ENCODE data around the gene SLC18B1. TPM values are rescaled to one million over a fixed set of nuclear protein-coding genes. Genes with fewer than 3 reads are reported as not detected.

SLC18B1 gene
- total and polyA plus RNA-seq, 7 experiments from 2014 or later: 5.7 to 18.3 (median 16.0) TPM

DNA sequence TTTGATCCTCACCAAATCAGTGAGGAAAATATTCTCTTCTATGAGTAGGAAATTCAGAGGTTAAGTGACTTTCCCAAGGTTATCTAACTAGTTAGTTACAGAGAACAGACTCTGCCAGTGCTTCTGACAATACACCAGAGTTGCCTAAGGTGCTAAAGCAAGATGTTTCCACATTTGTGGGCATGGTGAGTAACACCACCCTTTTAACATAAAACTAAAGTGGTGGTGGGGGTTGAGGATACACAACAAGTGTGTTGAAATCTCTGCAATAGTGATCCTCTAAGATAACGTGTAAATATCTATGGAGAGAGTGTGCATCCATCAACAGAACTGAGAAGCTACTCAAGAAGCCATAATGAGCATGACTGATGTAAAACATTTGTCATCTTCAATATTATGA is 52.4 kb downstream of the SLC18B1 start:
- Histone ChIP-seq H3K27me3 (ENCODE audit: control insufficient read depth in 2 of 2, insufficient read depth in 2 of 2, low read length in 2 of 2) (no peaks in the 10 kb centered on the region), H3K9me3 (ENCODE audit: control insufficient read depth in 2 of 3, low read length in 3 of 3) (no peaks in the 10 kb centered on the region), H3K27ac (ENCODE audit: low read depth, low read length) (no peak overlapping the region), H3K4me1 (ENCODE audit: control insufficient read depth in 2 of 2, insufficient read depth in 2 of 2, low read length in 2 of 2) (peaks cover 0 to 1% of the 10 kb centered on the region in 2 donors), H3K36me3 (ENCODE audit: control insufficient read depth in 2 of 3, insufficient read depth in 3 of 3, low read length in 3 of 3) (peaks cover 0 to 59% (median 0%) of the 10 kb centered on the region in 3 experiments), H3K4me3 (ENCODE audit: low read length) (no peak overlapping the region)
- H3K27ac Mint-ChIP-seq: peak overlapping the region in 1 of 9 donors; percentile 22
- H3K4me3 Mint-ChIP-seq: no peak overlapping the region
- intact Hi-C loops (cut with micrococcal nuclease): no loop called here
- peak; percentile 68 for ATAC-seq
- CTCF ChIA-PET: no interaction called here
- H3K36me3 Mint-ChIP-seq: peaks cover 47 to 83% (median 72%) of the 10 kb centered on the region in 5 donors
- no peak for DNase-seq
- no peaks in the 10 kb centered on the region for H3K27me3 Mint-ChIP-seq
- H3K9me3 Mint-ChIP-seq: peaks cover 4 to 12% (median 9%) of the 10 kb centered on the region in 11 donors
- peaks cover 0 to 20% (median 4%) of the 10 kb centered on the region in 7 donors for H3K4me1 Mint-ChIP-seq
- POLR2A ChIA-PET: no interaction called here

DNA sequence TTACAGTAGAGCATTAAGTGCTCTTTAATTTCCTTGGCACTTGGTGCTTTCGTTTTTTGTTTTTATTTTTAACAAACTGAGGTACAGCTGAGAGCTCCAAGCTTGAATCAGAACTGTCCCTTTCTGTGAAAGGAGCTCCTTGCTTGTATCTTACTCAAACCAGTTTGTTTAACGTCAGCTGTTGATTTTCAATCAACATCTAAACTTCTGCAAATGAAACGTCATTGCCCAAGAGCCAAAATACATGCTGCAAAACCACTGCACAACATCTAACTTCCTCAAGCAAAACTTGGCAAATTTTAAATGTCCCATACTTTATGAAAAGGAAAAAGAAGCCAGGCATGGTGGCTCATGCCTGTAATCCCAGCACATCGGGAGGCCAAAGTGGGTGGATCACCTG is 55.9 kb downstream of the SLC18B1 start:
- intact Hi-C loops (cut with micrococcal nuclease): no loop called here
- ATAC-seq (peak; percentile 64), DNase-seq (no peak)
- peaks cover 38 to 63% (median 60%) of the 10 kb centered on the region in 5 donors for H3K36me3 Mint-ChIP-seq
- ChIA-PET CTCF (no interaction called here), POLR2A (interaction anchor here (1.3 kb wide), 1 partner anchor 23 kb away, joined by 3 read pairs; no protein-coding TSS in a partner anchor)
- Histone ChIP-seq H3K4me1 (ENCODE audit: control insufficient read depth in 2 of 2, insufficient read depth in 2 of 2, low read length in 2 of 2) (no peaks in the 10 kb centered on the region), H3K36me3 (ENCODE audit: control insufficient read depth in 2 of 3, insufficient read depth in 3 of 3, low read length in 3 of 3) (peaks cover 0 to 30% (median 0%) of the 10 kb centered on the region in 3 experiments), H3K4me3 (ENCODE audit: low read length) (no peak overlapping the region), H3K27ac (ENCODE audit: low read depth, low read length) (no peak overlapping the region), H3K9me3 (ENCODE audit: control insufficient read depth in 2 of 3, low read length in 3 of 3) (peaks cover 0 to 10% (median 4%) of the 10 kb centered on the region in 3 experiments), H3K27me3 (ENCODE audit: control insufficient read depth in 2 of 2, insufficient read depth in 2 of 2, low read length in 2 of 2) (no peaks in the 10 kb centered on the region)
- H3K4me1 Mint-ChIP-seq: peaks cover 0 to 7% (median 0%) of the 10 kb centered on the region in 7 donors
- no peak overlapping the region for H3K27ac Mint-ChIP-seq
- peaks cover 14 to 40% (median 26%) of the 10 kb centered on the region in 11 donors for H3K9me3 Mint-ChIP-seq
- no peak overlapping the region for H3K4me3 Mint-ChIP-seq
- peaks cover 0 to 11% (median 0%) of the 10 kb centered on the region in 5 donors for H3K27me3 Mint-ChIP-seq

- no peak overlapping the region for H3K4me3 ChIP-seq (ENCODE audit: low read length)
- H3K27me3 Mint-ChIP-seq: peaks cover 0 to 11% (median 3%) of the 10 kb centered on the region in 5 donors
- DNase-seq (no peak), ATAC-seq (no peak)
- intact Hi-C loops (cut with micrococcal nuclease): no loop called here
- H3K27ac ChIP-seq (ENCODE audit: low read depth, low read length): no peak overlapping the region
- no peaks in the 10 kb centered on the region for H3K4me1 ChIP-seq (ENCODE audit: control insufficient read depth in 2 of 2, insufficient read depth in 2 of 2, low read length in 2 of 2)
- CTCF ChIA-PET: no interaction called here
- H3K9me3 Mint-ChIP-seq: peaks cover 14 to 42% (median 26%) of the 10 kb centered on the region in 11 donors
- peaks cover 0 to 21% (median 0%) of the 10 kb centered on the region in 3 experiments for H3K36me3 ChIP-seq (ENCODE audit: control insufficient read depth in 2 of 3, insufficient read depth in 3 of 3, low read length in 3 of 3)
- peaks cover 0 to 10% (median 4%) of the 10 kb centered on the region in 3 experiments for H3K9me3 ChIP-seq (ENCODE audit: control insufficient read depth in 2 of 3, low read length in 3 of 3)
- peak overlapping the region in 1 of 9 donors; percentile 42 for H3K27ac Mint-ChIP-seq
- no peak overlapping the region for H3K4me3 Mint-ChIP-seq
- POLR2A ChIA-PET: no interaction called here
- H3K27me3 ChIP-seq (ENCODE audit: control insufficient read depth in 2 of 2, insufficient read depth in 2 of 2, low read length in 2 of 2): no peaks in the 10 kb centered on the region
- H3K36me3 Mint-ChIP-seq: peaks cover 31 to 55% (median 51%) of the 10 kb centered on the region in 5 donors
- H3K4me1 Mint-ChIP-seq: peaks cover 5 to 15% (median 10%) of the 10 kb centered on the region in 7 donors
These were observed 57.2 kb downstream of the SLC18B1 start for GRCh38 chr6:132741281-132741680.

DNA sequence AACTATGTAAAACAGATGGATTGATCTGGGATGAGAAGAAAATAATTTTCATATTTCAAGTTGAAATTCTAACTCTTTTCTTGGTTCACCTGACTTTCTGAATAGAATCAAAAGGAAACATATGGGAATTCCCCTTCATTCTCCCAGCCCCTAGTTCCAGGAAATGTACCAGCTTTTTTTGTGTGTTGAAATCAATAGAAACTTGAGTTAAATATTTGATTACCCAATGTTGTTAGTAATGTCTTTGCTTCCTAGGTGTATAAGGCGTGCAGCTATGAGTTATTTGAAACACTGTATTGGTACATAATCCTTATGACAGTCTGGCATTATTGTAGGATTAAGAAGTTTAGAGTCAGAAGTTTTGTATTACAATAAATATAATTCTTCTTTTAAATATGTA is 62.2 kb downstream of the SLC18B1 start:
- ChIA-PET POLR2A (no interaction called here), CTCF (no interaction called here)
- Histone ChIP-seq H3K27me3 (ENCODE audit: control insufficient read depth in 2 of 2, insufficient read depth in 2 of 2, low read length in 2 of 2) (no peaks in the 10 kb centered on the region), H3K36me3 (ENCODE audit: control insufficient read depth in 2 of 3, insufficient read depth in 3 of 3, low read length in 3 of 3) (no peaks in the 10 kb centered on the region), H3K27ac (ENCODE audit: low read depth, low read length) (no peak overlapping the region), H3K9me3 (ENCODE audit: control insufficient read depth in 2 of 3, low read length in 3 of 3) (peaks cover 0 to 10% (median 4%) of the 10 kb centered on the region in 3 experiments), H3K4me1 (ENCODE audit: control insufficient read depth in 2 of 2, insufficient read depth in 2 of 2, low read length in 2 of 2) (no peaks in the 10 kb centered on the region), H3K4me3 (ENCODE audit: low read length) (no peak overlapping the region)
- peak overlapping the region in 1 of 10 donors; percentile 12 for H3K4me3 Mint-ChIP-seq
- no peak overlapping the region for H3K27ac Mint-ChIP-seq
- peaks cover 11 to 22% (median 14%) of the 10 kb centered on the region in 5 donors for H3K36me3 Mint-ChIP-seq
- intact Hi-C loops (cut with micrococcal nuclease): no loop called here
- peaks cover 0 to 22% (median 3%) of the 10 kb centered on the region in 5 donors for H3K27me3 Mint-ChIP-seq
- DNase-seq (no peak), ATAC-seq (peak; percentile 29)
- H3K9me3 Mint-ChIP-seq: peaks cover 10 to 32% (median 20%) of the 10 kb centered on the region in 11 donors
- peaks cover 5 to 27% (median 13%) of the 10 kb centered on the region in 7 donors for H3K4me1 Mint-ChIP-seq

DNA sequence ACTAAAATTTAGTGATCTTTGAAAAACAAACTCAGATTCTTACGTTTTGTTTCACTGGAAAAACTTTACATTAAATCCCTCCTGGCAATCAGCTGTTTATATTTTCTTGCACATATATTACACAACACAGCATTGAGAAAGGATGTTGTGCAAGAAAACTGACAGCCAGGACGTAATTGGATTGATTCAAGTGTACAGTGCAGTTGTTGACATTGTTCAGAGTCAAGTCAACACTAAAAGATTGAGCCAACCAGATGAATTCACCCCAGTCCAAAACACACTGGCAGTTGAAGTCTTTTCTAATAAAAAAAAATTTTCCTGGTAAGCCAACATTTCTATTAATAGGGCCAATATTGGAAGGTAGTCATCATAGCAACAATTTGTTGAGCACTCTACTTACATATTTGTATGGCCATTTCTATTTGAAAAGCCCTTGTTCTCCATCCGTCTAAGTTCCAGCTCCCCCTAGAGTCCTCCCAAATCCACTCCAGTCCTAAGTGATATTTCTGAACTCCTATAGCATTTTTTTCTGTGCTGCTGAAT is 63.7 kb downstream of the SLC18B1 start:
- ATAC-seq (peak; percentile 37), DNase-seq (no peak)
- peaks cover 0 to 5% (median 2%) of the 10 kb centered on the region in 3 experiments for H3K9me3 ChIP-seq (ENCODE audit: control insufficient read depth in 2 of 3, low read length in 3 of 3)
- Mint-ChIP-seq H3K36me3 (peaks cover 4 to 16% (median 9%) of the 10 kb centered on the region in 5 donors), H3K4me1 (peaks cover 5 to 27% (median 13%) of the 10 kb centered on the region in 7 donors), H3K27ac (no peak overlapping the region), H3K27me3 (peaks cover 0 to 23% (median 3%) of the 10 kb centered on the region in 5 donors), H3K9me3 (peaks cover 7 to 19% (median 13%) of the 10 kb centered on the region in 11 donors), H3K4me3 (no peak overlapping the region)
- H3K27me3 ChIP-seq (ENCODE audit: control insufficient read depth in 2 of 2, insufficient read depth in 2 of 2, low read length in 2 of 2): no peaks in the 10 kb centered on the region
- intact Hi-C loops (cut with micrococcal nuclease): no loop called here
- no peaks in the 10 kb centered on the region for H3K36me3 ChIP-seq (ENCODE audit: control insufficient read depth in 2 of 3, insufficient read depth in 3 of 3, low read length in 3 of 3)
- H3K4me1 ChIP-seq (ENCODE audit: control insufficient read depth in 2 of 2, insufficient read depth in 2 of 2, low read length in 2 of 2): no peaks in the 10 kb centered on the region
- H3K27ac ChIP-seq (ENCODE audit: low read depth, low read length): no peak overlapping the region
- ChIA-PET CTCF (no interaction called here), POLR2A (no interaction called here)
- no peak overlapping the region for H3K4me3 ChIP-seq (ENCODE audit: low read length)

- Mint-ChIP-seq H3K36me3 (peaks cover 4 to 10% (median 4%) of the 10 kb centered on the region in 5 donors), H3K27ac (no peak overlapping the region), H3K4me1 (peaks cover 5 to 27% (median 13%) of the 10 kb centered on the region in 7 donors), H3K4me3 (no peak overlapping the region), H3K27me3 (peaks cover 0 to 23% (median 3%) of the 10 kb centered on the region in 5 donors), H3K9me3 (peaks cover 2 to 14% (median 8%) of the 10 kb centered on the region in 11 donors)
- Histone ChIP-seq H3K27me3 (ENCODE audit: control insufficient read depth in 2 of 2, insufficient read depth in 2 of 2, low read length in 2 of 2) (no peaks in the 10 kb centered on the region), H3K4me3 (ENCODE audit: low read length) (no peak overlapping the region), H3K36me3 (ENCODE audit: control insufficient read depth in 2 of 3, insufficient read depth in 3 of 3, low read length in 3 of 3) (no peaks in the 10 kb centered on the region), H3K27ac (ENCODE audit: low read depth, low read length) (no peak overlapping the region), H3K9me3 (ENCODE audit: control insufficient read depth in 2 of 3, low read length in 3 of 3) (no peaks in the 10 kb centered on the region), H3K4me1 (ENCODE audit: control insufficient read depth in 2 of 2, insufficient read depth in 2 of 2, low read length in 2 of 2) (no peaks in the 10 kb centered on the region)
- ATAC-seq (no peak), DNase-seq (no peak)
- POLR2A ChIA-PET: no interaction called here
- CTCF ChIA-PET: no interaction called here
- intact Hi-C loops (cut with micrococcal nuclease): no loop called here
These were observed 64.6 kb downstream of the SLC18B1 start for GRCh38 chr6:132733814-132734213.

All from naive thymus-derived CD4-positive, alpha-beta T cell (primary cell).